ENCODE results near the gene LAMTOR2. TPM values are rescaled to one million over a fixed set of nuclear protein-coding genes. Genes with fewer than 3 reads are reported as not detected.

LAMTOR2 gene
- total and polyA plus RNA-seq, 2 donors (not counting 1 experiment from before 2014, with no cell fraction given): 56.3 to 84.7 TPM

GRCh38 chr1:156006666-156007376 is 47.8 kb upstream of the LAMTOR2 start:
- Histone ChIP-seq H3K9me3 (ENCODE audit: control insufficient read depth, insufficient read depth, low read depth, low read length) (no peaks in the 10 kb centered on the region), H2AFZ (ENCODE audit: low read length) (no peak overlapping the region), H3K79me2 (ENCODE audit: control insufficient read depth, insufficient read depth, low read length) (no peaks in the 10 kb centered on the region), H3K27ac (ENCODE audit: insufficient read depth, low read length) (no peak overlapping the region), H4K20me1 (ENCODE audit: control insufficient read depth, extremely low read depth, insufficient read depth, low read length) (no peaks in the 10 kb centered on the region), H3K36me3 (ENCODE audit: control insufficient read depth, insufficient read depth, low read length) (peaks cover 20% of the 10 kb centered on the region), H3K9ac (ENCODE audit: insufficient read depth, low read length) (no peak overlapping the region), H3K4me1 (ENCODE audit: control insufficient read depth, extremely low read depth, insufficient read depth, low read length) (no peaks in the 10 kb centered on the region), H3K4me3 (replicated peaks in 1 of 4; ENCODE audit: control extremely low read depth in 1 of 4, insufficient read depth in 1 of 4, low read depth in 3 of 4, low read length in 4 of 4) (no peak overlapping the region), H3K4me2 (ENCODE audit: extremely low read depth, insufficient read depth, low read length) (no peak overlapping the region), H3K27me3 (ENCODE audit: control insufficient read depth, insufficient read depth, low read length) (no peaks in the 10 kb centered on the region)
- TF ChIP-seq EZH2 (IDR thresholded peaks at IDR 0.05; ENCODE audit: low read length, missing control alignments) (no peak), CTCF (conservative IDR thresholded peaks at IDR 0.05 in 1 of 2, IDR thresholded peaks at IDR 0.05 in 1 of 2; ENCODE audit: low read depth in 1 of 2, low read length in 2 of 2) (no peak)
- DNase-seq (ENCODE audit: low read depth in 2 of 2): no peak

DNA sequence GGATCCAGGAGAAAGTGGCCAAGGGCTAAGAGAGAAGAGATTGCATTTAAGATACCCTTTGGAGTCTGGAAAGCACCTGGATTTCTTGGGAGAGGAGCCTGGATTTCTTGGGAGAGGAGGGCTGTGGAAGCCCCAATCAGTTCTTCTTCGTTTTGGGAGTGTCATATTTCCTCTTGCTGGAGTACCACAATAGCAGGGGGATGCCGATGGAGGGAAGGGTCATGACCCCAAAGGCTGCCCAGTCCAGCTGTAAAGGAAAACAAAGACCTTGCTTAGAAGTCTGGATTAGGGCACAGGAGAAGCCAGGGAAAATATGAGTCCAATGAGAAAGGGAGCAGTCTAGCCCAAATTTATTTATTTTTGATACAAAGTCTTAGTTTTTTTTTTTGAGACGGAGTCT is 45.2 kb upstream of the LAMTOR2 start:
- no peak for TF ChIP-seq CTCF (conservative IDR thresholded peaks at IDR 0.05 in 1 of 2, IDR thresholded peaks at IDR 0.05 in 1 of 2; ENCODE audit: low read depth in 1 of 2, low read length in 2 of 2)
- no peak for TF ChIP-seq EZH2 (IDR thresholded peaks at IDR 0.05; ENCODE audit: low read length, missing control alignments)
- H3K4me2 ChIP-seq (ENCODE audit: extremely low read depth, insufficient read depth, low read length): no peak overlapping the region
- H3K27ac ChIP-seq (ENCODE audit: insufficient read depth, low read length): no peak overlapping the region
- no peak for DNase-seq (ENCODE audit: low read depth in 2 of 2)
- H3K36me3 ChIP-seq (ENCODE audit: control insufficient read depth, insufficient read depth, low read length): peaks cover 32% of the 10 kb centered on the region
- H3K9ac ChIP-seq (ENCODE audit: insufficient read depth, low read length): no peak overlapping the region
- H3K27me3 ChIP-seq (ENCODE audit: control insufficient read depth, insufficient read depth, low read length): no peaks in the 10 kb centered on the region
- H3K9me3 ChIP-seq (ENCODE audit: control insufficient read depth, insufficient read depth, low read depth, low read length): no peaks in the 10 kb centered on the region
- H2AFZ ChIP-seq (ENCODE audit: low read length): no peak overlapping the region
- no peaks in the 10 kb centered on the region for H4K20me1 ChIP-seq (ENCODE audit: control insufficient read depth, extremely low read depth, insufficient read depth, low read length)
- H3K4me1 ChIP-seq (ENCODE audit: control insufficient read depth, extremely low read depth, insufficient read depth, low read length): no peaks in the 10 kb centered on the region
- no peaks in the 10 kb centered on the region for H3K79me2 ChIP-seq (ENCODE audit: control insufficient read depth, insufficient read depth, low read length)
- no peak overlapping the region for H3K4me3 ChIP-seq (replicated peaks in 1 of 4; ENCODE audit: control extremely low read depth in 1 of 4, insufficient read depth in 1 of 4, low read depth in 3 of 4, low read length in 4 of 4)

GRCh38 chr1:156012051-156012817 is 42.3 kb upstream of the LAMTOR2 start:
- Histone ChIP-seq H3K27ac (ENCODE audit: insufficient read depth, low read length) (no peak overlapping the region), H3K36me3 (ENCODE audit: control insufficient read depth, insufficient read depth, low read length) (peaks cover 39% of the 10 kb centered on the region), H3K9ac (ENCODE audit: insufficient read depth, low read length) (no peak overlapping the region), H3K79me2 (ENCODE audit: control insufficient read depth, insufficient read depth, low read length) (peaks cover 5% of the 10 kb centered on the region), H3K4me3 (replicated peaks in 1 of 4; ENCODE audit: control extremely low read depth in 1 of 4, insufficient read depth in 1 of 4, low read depth in 3 of 4, low read length in 4 of 4) (no peak overlapping the region), H2AFZ (ENCODE audit: low read length) (no peak overlapping the region), H3K27me3 (ENCODE audit: control insufficient read depth, insufficient read depth, low read length) (no peaks in the 10 kb centered on the region), H3K9me3 (ENCODE audit: control insufficient read depth, insufficient read depth, low read depth, low read length) (no peaks in the 10 kb centered on the region), H4K20me1 (ENCODE audit: control insufficient read depth, extremely low read depth, insufficient read depth, low read length) (no peaks in the 10 kb centered on the region), H3K4me2 (ENCODE audit: extremely low read depth, insufficient read depth, low read length) (no peak overlapping the region), H3K4me1 (ENCODE audit: control insufficient read depth, extremely low read depth, insufficient read depth, low read length) (no peaks in the 10 kb centered on the region)
- no peak for TF ChIP-seq EZH2 (IDR thresholded peaks at IDR 0.05; ENCODE audit: low read length, missing control alignments)
- no peak for TF ChIP-seq CTCF (conservative IDR thresholded peaks at IDR 0.05 in 1 of 2, IDR thresholded peaks at IDR 0.05 in 1 of 2; ENCODE audit: low read depth in 1 of 2, low read length in 2 of 2)
- DNase-seq (ENCODE audit: low read depth in 2 of 2): no peak

Measured in fibroblast of lung (primary cell).